GM19397 (cell line): ENCODE measurements around the gene NLRX1.
"Not testable (repeated sequence)": the region's sequence is repeated elsewhere in the genome, so short reads cannot be mapped to it uniquely, and the experiment has no call there.

Experiments
- ATAC-seq: cut with Tn5 transposase; IDR thresholded peaks from one replicate; pipeline ENCODE4 v1.9.1; 2021; ENCODE audit warnings: mild to moderate bottlenecking, moderate library complexity; ENCODE audit not compliant: unreplicated experiment

Gene NLRX1

GRCh38 chr11:119206511-119207414 lies 38.2 kb downstream of the NLRX1 start:
- ATAC-seq: peak; percentile 26

DNA sequence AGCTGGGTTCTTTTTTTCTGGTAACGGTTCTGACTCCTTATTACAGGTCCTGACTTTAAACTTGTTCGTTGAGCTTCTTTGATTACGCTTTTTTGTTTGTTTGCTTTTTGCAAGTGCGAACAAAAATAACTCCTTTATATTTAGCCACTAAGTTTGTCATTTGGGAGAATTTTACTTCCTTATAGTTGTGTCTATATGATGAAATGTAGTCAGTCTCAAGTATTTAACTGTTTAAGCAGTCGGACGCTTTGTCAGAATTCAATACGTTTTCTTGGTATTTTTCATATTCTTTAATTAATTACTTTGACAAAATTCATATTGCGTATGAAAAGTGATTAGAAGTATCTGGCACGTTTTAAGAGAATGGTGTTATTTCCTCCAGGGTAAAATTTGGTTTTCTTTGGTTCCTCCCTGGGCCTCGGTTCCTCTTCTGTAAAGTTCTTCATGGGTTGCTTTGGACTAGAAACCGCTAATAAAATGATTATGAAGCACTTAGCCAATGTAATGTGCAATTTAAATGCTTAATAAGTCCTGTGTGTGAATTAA lies 39.0 kb downstream of the NLRX1 start:
- no peak for ATAC-seq

DNA sequence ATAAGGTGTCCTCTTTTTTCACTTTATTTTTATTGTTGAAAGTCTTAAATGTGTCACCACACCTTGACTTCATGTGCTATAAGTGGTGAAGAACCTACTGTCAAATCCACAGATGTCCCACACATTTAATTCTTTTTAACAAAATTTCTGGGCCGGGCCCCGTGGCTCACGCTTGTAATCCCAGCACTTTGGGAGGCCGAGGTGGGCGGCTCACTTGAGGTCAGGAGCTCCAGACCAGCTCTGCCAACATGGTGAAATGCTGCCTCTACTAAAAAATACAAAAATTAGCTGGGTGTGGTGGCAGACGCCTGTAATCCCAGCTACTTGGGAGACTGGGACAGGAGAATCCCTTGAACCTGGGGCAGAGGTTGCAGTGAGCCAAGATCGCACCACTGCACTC lies 40.7 kb downstream of the NLRX1 start:
- no peak for ATAC-seq

DNA sequence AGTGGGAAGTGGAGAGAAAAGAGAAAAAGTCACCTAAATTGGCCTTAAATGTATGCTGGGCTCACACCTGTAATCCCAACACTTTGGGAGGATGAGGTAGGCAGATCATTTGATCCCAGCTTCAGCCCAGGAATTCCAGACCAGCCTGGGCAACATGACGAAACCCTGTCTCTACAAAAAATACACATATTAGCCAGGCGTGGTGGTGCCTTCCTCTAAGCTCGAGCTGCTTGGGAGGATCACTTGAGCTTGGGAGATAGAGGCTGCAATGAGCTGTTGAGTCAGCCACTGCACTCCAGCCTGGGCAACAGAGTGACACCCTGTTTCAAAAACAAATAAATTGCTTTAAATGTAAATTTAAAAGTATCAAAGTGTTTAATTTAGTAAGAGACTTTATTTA lies 41.5 kb downstream of the NLRX1 start:
- ATAC-seq: no peak

DNA sequence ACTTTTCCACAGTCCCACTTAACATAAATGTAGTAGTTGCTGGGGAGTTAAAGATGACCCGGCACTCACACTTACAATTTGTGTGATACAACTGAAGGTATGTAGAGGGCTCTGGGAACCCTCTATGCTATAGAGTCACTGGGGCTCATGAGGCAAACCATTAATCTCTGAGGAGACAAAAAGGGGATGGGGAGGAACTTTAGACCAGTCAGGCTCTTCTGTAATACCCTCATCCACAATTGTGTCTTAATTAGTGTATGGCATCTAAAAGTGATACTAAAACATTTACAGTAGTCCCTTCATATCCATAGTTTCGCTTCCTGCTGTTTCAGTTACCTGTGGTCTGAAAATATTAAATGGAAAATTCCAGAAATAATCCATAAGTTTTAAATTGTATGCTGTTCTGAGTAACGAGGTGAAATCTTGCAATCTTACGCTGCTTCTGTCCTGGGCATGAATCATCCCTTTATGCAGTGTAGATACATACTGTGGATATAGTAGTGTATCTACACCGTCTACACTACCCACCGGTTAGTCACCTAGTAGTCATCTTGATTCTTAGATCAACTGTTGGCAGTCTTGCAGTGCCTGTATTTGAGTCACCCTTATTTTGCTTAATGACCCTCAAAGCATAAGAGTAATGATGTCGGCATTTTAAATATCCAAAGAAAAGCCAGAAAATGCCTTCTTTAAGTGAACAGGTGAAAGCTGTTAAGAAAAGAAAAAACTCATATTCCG lies 49.8 kb downstream of the NLRX1 start:
- ATAC-seq: no peak

- ATAC-seq: no peak
These were observed 53.8 kb downstream of the NLRX1 start for GRCh38 chr11:119222308-119222707.

GRCh38 chr11:119222891-119223290 lies 54.4 kb downstream of the NLRX1 start:
- ATAC-seq: no peak

- ATAC-seq: no peak
These were observed 55.3 kb downstream of the NLRX1 start for GRCh38 chr11:119223856-119224255.

- ATAC-seq: not testable (repeated sequence)
These were observed 60.2 kb downstream of the NLRX1 start for GRCh38 chr11:119228535-119229287.

DNA sequence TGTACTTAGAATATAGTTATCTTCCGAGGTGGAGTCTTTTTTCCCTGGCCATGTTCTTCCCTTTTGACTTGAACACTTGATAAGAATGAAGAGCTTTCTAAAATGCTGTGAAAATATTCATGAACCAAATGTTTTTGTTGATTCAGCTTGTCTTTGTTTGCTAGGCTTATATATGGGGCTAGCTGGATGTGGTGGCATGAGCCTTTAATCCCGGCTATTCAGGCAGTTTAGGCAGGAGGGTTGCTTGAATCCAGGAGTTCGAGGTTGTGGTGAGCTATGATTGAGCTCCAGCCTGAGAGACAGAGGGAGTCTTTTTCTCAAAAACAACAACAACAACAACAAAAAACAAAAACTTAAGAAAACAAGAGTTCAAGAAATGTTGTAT lies 60.8 kb downstream of the NLRX1 start:
- no peak for ATAC-seq

DNA sequence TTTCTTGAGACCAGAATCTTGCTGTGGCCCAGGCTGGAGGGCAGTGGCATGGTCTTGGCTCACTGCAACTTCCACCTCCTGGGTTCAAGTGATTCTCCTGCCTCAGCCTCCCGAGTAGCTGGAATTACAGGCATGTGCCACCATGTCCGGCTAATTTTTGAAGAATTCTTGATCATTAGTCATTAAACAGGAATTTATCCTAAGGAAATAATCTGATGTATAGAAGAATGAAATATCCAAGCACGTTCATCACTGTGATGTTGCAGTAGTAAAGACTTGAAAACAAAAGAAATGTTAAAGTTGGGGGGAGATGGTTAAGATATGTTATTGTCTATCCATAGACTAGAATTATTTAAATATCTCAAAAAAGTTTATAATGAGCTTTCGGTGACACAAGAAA lies 61.2 kb downstream of the NLRX1 start:
- no peak for ATAC-seq
